ENCODE results near the gene ARID5B.

DNA sequence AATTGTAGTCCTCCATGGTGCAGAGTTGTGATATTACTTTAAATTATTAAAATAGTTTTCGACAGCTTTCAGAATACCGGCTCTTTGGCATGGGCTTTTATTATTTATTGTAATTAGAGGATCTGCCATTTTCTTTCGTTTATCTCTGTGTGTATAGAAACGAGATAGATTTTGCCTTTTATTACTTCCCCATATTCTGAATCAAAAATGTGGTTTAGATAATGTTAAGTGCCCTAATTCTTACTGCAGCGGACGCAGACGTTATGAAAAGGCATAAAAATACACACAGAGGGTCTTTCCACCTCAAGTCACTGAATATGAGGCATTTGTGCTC, 1.9 kb upstream of the ARID5B start:
- TF ChIP-seq, protein P1, sequence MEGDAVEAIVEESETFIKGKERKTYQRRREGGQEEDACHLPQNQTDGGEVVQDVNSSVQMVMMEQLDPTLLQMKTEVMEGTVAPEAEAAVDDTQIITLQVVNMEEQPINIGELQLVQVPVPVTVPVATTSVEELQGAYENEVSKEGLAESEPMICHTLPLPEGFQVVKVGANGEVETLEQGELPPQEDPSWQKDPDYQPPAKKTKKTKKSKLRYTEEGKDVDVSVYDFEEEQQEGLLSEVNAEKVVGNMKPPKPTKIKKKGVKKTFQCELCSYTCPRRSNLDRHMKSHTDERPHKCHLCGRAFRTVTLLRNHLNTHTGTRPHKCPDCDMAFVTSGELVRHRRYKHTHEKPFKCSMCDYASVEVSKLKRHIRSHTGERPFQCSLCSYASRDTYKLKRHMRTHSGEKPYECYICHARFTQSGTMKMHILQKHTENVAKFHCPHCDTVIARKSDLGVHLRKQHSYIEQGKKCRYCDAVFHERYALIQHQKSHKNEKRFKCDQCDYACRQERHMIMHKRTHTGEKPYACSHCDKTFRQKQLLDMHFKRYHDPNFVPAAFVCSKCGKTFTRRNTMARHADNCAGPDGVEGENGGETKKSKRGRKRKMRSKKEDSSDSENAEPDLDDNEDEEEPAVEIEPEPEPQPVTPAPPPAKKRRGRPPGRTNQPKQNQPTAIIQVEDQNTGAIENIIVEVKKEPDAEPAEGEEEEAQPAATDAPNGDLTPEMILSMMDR (IDR thresholded peaks at IDR 0.05): no peak
- TF ChIP-seq EZH2 (IDR thresholded peaks at IDR 0.05; ENCODE audit: borderline replicate concordance, insufficient read depth, low read depth, low read length, poor library complexity, severe bottlenecking): no peak

Measured in B cell (primary cell).